GM20000 (cell line): ENCODE results near the gene TTC16.
A peak's percentile ranks its signal among the peaks of the same experiment; 100 is the strongest.

Experiments used
- DNase-seq: peaks from one replicate; pipeline ENCODE4 v3.0.0; 2012; ENCODE audit warnings: low spot score
- CTCF ChIP-seq: IDR thresholded peaks from 2 replicates; pipeline ENCODE4 v1.5.1; 2012; ENCODE audit warnings: mild to moderate bottlenecking, control low read depth; ENCODE audit errors: extremely low read depth, missing control alignments

The TTC16 gene, protein sequence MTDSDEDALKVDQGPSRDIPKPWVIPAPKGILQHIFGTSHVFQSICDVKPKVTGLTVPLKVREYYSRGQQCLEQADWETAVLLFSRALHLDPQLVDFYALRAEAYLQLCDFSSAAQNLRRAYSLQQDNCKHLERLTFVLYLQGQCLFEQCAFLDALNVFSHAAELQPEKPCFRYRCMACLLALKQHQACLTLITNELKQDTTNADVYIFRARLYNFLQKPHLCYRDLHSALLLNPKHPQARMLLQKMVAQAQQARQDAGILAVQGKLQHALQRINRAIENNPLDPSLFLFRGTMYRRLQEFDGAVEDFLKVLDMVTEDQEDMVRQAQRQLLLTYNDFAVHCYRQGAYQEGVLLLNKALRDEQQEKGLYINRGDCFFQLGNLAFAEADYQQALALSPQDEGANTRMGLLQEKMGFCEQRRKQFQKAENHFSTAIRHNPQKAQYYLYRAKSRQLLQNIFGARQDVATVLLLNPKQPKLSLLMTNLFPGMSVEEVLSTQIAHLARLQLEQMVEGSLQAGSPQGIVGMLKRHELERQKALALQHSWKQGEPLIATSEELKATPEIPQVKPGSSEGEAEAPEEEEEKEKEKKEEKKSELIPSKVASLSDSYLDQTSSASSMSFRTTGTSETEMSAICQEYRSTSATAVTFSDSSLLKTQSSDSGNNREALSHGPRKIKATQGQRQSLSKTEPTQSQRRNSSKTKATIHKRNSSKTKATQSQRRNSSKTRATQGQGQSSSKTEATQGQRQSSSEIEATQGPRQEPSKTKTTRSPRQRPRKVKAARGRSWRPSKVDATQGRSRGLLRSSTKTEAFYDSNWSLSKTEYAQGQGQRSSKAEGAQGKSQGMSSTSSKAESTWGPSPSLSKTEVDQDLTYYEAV

DNA sequence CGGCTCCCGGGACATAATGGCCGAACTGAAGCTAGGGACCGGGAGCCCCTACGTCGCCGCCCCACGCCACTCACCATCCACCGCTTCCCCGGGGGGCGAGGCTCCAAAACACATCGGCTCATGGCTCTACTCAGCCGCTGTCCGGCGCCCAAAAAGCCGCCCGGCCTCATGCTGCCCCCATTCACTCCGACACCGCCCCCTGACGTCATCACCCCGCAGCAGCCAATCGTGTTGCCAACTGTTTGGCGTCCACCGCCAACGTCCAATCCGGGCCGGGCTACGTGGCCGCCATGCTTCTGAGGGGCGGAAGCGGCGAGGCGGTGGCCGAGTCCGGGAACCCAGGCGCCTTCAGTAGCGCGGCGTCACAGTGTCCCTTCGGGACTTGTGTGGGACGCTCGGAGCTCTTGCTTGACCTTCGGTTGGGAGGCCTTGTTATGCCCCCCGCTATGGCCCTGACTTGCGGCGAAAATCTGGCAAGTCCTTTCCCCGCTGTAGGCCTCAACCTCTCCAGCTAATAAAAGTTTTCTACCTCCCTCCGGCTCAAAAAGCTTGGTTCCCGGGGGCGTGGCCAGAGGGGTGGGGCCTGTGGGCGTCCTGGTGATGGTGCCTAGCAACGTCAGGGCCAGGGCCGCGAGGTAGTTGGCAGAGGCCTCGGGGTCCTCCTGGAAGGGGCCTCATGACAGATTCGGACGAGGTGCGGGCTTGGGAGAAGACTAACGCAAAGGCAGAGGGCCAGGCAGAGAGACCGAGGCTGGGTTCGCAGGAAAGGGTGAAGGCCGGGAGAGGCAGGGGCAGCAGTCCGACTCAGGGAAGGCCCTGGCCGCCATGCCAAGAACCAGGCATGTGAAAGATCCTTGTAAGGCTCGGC is at the start of gene TTC16, which contains the start of gene PTRH1:
Gene TTC16 (plus strand): TSS at position 610 of the 868 bp plus-strand sequence. CDS start 67 bp downstream, at position 677.
Gene PTRH1 (minus strand): TSS at position 194 of the 868 bp plus-strand sequence. CDS start 24 bp downstream, at position 170.
- TF ChIP-seq CTCF = no peak

DNA sequence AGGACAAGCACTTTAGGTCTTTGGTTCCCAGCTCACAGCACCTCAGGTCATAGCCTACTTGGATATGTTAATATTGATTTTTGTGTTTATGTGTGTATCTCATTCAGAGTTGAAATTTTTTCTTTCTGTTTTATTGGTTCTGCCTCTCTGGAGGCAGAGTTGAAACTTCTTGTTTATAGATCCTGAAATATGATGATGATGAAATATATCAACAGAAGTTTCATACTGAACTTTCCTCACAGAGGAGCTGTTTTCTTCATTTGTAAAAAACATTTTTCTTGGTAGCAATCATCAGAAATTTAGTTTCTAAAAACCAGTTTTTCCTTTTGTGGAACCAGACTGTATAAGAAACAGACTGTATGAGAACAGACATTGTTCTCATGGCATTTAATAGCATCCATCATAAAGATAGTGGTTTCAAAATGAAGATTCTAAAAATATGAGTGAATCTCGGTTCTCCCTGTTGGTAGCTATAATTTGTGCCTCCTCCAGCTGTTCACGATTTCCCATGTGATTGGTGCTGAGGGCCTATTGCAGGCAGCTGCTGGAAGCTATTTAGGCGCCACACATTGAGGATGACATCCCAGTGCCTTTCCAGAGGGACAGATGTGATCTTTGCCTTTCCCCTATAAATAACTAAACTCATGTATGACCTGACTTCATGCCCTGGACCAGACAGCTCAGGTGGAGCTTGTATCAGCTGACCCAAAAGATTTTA is 48.6 kb upstream of the TTC16 start:
- TF ChIP-seq CTCF = no peak

More for the DNA sequence above, at the start of gene TTC16, which contains the start of gene PTRH1:
- DNase-seq = peak; percentile 99

GRCh38 chr9:127667906-127668305 is 48.0 kb upstream of the TTC16 start:
- no peak for DNase-seq
- no peak for TF ChIP-seq CTCF

More for the DNA sequence above, 48.6 kb upstream of the TTC16 start:
- no peak for DNase-seq

DNA sequence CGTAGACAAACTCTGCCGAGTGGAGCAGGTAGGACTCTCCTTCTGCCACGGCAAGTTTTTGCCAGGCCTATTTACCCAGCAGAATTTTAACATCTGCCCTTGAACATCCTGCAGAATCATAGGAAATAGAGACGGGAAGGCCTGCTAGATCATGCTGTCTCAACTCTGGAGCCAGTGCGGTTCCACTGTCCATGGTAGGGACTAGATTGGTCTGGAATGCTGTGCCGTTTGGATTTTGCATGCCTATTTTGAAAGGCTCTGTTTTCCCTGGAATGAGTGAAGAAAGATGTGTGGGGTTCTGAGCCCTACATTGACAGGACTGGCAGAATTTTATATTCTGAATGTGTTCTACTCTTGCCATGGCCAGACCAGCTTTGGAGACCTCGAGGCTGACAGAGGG is 42.6 kb upstream of the TTC16 start:
- TF ChIP-seq CTCF = no peak
- DNase-seq = no peak

DNA sequence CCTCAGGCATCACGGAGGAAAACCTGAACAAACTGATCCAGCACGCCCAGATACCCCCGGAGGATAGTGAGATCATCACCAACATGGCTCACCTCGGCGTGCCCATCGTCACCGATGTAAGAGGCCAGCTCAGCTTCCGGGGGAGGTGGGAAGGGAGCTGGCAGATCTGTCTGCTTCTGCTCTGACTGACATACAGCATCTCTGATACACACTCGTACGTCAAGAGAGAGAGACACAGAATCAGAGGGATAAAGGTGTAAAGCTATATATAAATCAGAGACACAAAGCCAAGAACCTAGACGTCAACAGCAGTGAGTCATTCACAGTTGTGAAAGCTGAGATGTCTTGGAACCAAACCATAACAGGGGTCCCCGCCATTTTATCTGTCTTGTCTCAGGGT is 39.2 kb upstream of the TTC16 start:
- no peak for TF ChIP-seq CTCF
- DNase-seq = no peak

GRCh38 chr9:127679506-127679905 is 36.4 kb upstream of the TTC16 start:
- TF ChIP-seq CTCF = no peak
- DNase-seq = no peak
